Stimulated activated CD8-positive, alpha-beta memory T cell treated with anti-CD3 and anti-CD28 coated beads, Interleukin-15, amount 100 ng/mL, for 24 hours (primary cell): ENCODE measurements around the gene NPHP1.
"Not testable (repeated sequence)": the region's sequence is repeated elsewhere in the genome, so short reads cannot be mapped to it uniquely, and the experiment has no call there.

Experiments used
- DNase-seq: peaks from one replicate; pipeline ENCODE4 v3.0.0-alpha.2; 2020; ENCODE audit warnings: low read depth

The NPHP1 gene

GRCh38 chr2:110126906-110127305 lies 77.9 kb downstream of the NPHP1 start:
- no peak for DNase-seq

GRCh38 chr2:110126086-110126773 lies 78.6 kb downstream of the NPHP1 start:
- no peak for DNase-seq

DNA sequence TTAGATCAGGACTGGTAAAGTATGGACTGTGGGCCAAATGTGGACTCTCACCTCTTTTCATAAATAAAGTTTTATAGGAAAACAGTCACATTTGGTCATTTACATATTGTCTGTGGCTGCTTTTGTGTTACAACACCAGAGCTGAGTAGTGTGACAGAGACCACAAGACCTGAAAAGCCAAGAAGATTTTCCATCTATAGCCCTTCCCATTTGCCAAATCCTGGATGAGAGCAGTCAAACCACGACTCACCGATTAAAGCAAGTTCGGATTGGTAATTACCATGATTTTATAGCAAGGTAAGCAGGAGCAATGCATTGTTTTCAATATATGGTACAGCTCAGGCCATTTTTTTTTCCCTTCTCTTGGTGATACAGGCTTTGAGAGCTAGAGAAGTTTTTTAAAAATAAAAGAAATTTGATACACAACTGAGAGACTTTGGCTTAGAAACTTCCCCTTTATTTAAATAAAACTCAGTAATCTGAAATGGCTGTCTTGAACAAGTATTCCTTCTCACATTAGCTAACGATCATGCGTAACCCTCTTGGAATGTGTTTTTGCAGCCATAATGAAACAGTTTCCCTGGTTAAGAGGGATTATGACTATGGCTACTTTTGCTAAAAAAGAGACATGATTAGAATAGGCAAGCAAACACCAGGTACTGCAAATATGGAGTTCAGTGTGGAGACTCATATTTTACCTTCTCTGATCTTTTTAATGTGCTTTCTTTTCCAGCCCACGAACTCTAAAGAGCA lies 79.7 kb downstream of the NPHP1 start:
- DNase-seq = no peak

DNA sequence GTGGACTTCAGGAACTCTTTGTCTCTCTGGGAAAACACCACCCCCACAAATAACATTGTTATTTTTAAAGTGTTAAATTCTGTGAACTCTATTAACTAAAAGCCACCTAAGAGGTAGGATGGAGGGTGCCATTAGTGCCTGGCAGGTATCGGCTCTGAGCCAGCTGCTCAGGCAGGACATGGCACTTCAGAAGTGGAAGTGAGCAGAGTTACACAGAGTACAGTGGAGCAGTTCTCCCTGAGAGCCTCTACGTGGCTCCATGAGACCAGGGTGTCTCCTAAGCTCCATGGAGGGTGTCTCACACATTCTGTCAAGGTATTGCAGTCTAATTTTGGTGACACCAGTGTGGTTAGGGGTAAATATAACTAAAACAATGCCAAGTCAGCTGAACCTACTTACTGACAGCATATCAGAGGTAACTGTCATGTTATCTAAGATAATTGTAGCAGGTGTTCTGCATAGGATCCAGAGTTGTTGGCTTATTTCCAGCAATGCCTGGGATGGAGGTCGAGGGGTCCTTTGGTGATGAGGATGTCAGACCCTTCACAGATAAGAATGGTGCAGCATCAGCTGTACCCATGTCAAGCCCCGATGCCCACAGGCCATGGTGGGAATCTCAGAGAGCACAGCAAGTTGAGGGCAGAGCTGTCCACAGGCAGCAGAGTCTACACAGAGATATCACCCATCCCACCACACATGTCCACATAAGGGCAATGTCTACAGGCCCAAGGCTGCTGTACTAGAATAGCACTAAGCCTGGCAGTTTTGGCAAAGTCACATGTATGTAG lies 80.6 kb downstream of the NPHP1 start:
- DNase-seq = no peak

DNA sequence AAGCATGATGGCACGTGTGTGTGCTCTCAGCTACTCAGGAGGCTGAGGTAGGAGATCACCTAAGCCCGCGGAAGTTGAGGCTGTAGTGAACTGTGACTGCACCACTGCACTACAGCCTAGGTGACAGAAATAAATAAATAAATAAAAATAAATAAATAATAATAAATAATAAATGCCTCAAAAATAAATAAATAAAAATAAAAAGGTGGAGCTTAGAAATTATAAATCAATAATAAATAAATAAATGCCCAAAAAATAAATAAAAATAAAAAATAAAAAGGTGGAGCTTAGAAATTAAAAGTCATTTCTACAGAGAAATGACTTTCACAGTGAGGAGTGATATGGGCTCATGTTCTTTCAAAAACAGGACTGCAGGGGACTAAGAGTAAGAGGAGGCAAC lies 83.2 kb downstream of the NPHP1 start:
- no peak for DNase-seq

DNA sequence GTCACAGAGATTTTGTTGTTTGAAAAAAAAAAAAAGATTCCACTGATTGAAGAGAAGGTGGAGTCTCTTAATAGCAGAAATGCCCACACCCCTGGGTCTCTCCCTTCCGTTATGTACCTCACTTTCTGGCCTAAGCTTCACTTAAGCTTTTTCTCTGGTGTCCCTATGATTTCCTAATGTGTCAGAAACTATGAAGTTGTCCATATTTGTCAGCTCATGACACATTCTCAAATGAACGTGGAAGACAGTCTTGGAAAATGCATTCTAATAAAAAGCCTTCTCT lies 83.8 kb downstream of the NPHP1 start:
- DNase-seq = no peak

GRCh38 chr2:110120171-110121051 lies 84.4 kb downstream of the NPHP1 start:
- DNase-seq = no peak

DNA sequence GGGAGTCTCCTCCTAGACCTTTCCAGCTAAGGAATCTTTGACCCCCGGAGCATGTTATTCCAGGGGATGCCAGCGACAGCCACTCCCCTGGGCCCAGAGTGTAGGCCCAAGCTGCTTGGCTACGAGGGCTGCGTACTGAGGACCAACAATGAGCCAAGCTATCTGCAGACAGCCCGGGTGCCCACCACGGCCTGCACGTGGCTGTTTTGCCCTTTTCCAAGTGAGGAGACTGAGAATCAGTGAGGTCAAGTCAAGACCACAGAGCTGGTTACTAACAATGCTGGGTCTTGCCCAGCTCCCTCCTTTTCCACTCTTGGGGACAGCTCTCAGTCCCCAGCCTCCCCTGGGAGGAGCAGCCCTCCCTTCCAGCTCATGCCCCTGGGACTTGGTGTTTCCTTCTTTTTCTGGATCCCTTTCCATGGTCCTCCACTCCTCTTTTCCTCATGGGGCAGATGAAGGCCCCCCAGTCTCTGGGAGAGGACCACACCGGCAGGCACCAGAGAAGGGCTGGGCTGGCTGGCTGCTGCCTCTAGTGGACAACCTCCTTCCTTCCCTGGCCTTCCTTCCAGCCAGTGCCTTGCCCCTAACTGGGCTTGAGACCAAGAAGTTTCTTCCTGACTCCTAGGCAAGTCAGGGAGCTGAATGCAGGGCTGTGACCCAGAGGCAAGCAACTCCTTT lies 88.6 kb downstream of the NPHP1 start:
- DNase-seq = no peak

- no peak for DNase-seq
Observed at GRCh38 chr2:110115291-110116032, 89.4 kb downstream of the NPHP1 start, which contains the start of gene MALL. TSS of gene MALL (minus strand) at chr2:110115822. CDS start at chr2:110115792, 30 bp downstream.

DNA sequence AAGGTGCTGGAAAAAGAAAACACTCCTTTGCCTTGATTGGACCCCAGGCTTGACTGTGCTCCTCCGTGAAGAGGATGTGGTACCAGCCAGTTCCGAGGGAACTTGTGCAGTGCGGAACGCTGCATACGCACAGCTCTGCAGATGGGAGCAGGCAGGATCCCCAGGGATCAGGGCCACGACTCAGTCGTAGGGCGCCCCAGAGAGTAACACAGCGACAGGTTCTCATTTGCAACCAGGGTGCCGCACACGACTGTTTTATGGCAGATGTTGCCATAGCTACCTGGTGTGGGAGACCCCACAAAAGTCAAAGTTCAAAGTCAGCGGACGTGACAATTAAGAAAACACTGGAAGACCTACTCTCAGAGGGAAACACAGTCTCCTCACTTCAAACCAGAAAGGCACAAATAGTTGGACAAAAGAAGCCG lies 90.0 kb downstream of the NPHP1 start:
- DNase-seq = no peak

GRCh38 chr2:110113961-110114591 lies 90.7 kb downstream of the NPHP1 start:
- no peak for DNase-seq

- not testable (repeated sequence) for DNase-seq
Observed at GRCh38 chr2:110108291-110108690, 96.5 kb downstream of the NPHP1 start.

DNA sequence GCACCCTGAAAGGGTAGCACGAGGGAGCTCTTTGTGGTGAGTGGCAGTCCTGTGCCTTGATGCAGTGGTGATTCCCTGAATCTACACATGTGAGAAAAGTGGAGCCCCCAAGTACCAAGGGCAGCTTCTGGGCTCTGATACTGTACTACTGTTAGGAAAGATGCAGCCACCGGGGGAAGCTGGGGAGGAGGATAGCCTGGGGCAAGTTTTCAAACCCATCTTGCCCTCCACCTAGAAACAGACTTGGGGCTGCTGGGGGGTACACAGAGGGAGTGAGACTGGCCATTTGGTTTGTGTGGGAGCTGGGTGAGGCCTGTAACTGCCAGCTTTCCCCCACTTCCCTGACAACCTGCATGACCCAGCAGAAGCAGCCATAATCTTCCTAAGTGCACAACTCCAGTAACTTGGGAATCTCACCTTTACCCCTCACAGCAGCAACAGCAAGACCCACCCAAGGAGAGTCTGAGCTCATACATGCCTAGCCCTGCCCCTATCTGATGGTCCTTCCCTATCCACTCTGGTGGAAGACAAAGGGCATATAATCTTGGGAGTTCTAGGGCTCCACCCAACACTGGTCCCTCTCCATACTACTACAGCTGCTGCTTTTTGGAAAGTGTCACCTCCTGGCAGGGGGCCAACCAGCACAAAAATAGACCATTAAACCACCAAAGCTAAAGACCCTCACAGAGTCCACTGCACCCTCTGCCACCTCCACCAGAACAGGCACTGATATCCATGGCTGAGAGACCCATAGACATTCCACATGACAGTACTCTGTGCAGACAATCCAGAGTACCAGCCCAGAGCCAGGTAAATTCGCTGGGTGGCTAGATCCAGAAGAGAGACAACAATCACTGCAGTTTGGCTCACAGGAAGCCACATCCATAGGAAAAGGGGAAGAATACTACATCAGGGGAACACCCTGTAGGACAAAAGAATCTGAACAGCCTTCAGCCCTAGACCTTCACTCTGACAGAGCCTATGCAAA lies 97.4 kb downstream of the NPHP1 start:
- DNase-seq = no peak

DNA sequence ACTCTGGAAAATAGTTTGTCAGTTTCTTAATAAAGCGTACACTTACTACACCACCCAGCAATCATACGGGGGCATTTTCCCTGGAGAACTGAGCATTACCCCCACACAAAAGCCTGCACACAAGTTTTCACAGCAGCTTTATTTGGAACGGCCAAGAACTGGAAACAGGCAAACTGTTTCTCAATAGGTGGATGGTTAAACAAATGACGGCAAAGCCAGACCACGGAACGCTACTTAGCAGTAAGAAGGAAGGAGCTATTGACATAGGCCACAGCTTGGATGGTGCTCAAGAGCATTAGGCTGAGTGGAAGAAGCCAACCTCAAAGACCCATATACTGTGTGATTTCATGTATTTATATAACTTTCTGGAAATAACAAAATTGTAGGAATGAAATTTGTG lies 98.2 kb downstream of the NPHP1 start:
- no peak for DNase-seq

- no peak for DNase-seq
Observed at GRCh38 chr2:110105608-110106467, 99.0 kb downstream of the NPHP1 start.

DNA sequence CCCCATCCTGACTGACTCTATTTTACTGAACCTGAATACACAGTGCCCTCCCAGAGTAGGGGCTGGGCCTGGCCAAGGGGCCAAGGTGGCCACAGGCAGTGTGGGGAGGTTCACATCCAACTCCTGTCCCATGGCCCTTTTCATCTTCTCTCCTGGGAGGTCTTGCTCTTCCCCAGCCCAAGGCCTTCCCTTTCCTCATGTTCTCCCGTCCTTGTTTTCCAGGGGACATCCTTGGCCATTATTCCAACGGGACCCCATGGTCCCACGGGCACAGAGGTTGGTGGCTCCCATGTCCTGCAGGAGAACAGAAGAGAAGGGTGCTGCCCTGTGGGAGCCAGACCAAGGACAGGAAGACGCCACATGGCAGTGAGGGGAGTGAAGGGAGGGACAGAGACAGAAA lies 99.6 kb downstream of the NPHP1 start:
- DNase-seq = no peak

GRCh38 chr2:110104025-110104771 lies 100.6 kb downstream of the NPHP1 start:
- DNase-seq = no peak
